Measurements from ENCODE around the gene PRKG1. TPM values are rescaled to one million over a fixed set of nuclear protein-coding genes. Genes with fewer than 3 reads are reported as not detected.

The PRKG1 gene
- total and polyA plus RNA-seq, 2 of the 4 experiments (the other 2 are of a cell fraction), result 3.5 to 18.3 TPM

DNA sequence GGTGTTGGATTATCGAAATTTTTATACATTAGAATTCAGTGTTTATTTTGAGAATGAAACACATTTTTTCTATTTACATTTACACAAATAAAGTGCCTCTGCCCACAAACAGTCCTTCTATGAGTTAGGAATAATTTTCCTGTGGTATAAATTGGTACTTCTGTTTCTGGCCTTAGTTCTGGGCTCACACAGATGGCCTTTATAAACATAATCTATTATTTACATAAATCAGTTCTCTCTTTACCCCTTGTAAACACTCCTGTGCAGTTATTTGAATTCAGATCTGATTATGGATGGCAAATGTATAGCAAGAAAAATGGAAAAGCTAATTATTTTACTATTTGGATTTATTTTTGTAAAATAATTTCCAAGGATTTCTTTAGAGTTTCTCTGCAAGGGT lies 143.2 kb downstream of the PRKG1 start:
- no peaks in the 10 kb centered on the region for H3K36me3 ChIP-seq (ENCODE audit: control insufficient read depth, insufficient read depth, low read length)
- intact Hi-C loops (cut with micrococcal nuclease), result loop anchor here (5.0 kb wide), 1 partner anchor 145 kb away; the partner anchor contains the start of gene PRKG1
- no peak overlapping the region for H3K23ac ChIP-seq (ENCODE audit: low read depth, low read length)
- POLR2A ChIA-PET (ENCODE audit: unreplicated experiment), result no interaction called here
- H3K9me3 ChIP-seq (ENCODE audit: control insufficient read depth, insufficient read depth, low read length), result no peaks in the 10 kb centered on the region
- no peaks in the 10 kb centered on the region for H3K27me3 ChIP-seq (ENCODE audit: control insufficient read depth, insufficient read depth, low read length)
- peak overlapping the region; percentile 85 for H2BK5ac ChIP-seq (ENCODE audit: low read depth, low read length, poor library complexity, severe bottlenecking)
- peaks cover 9 to 22% of the 10 kb centered on the region in 2 experiments; a peak in 3 of 4 replicates for H3K79me1 ChIP-seq (ENCODE audit: low read depth in 1 of 2, low read length in 2 of 2)
- no peak overlapping the region for H3K56ac ChIP-seq (ENCODE audit: extremely low read depth, insufficient read depth, low read length)
- no peak overlapping the region for H4K5ac ChIP-seq (ENCODE audit: low read depth, low read length)
- BruUV-seq (replicated peaks), result no TSS peak
- ATAC-seq (ENCODE audit: low read depth), result peak; percentile 25; the same call in 1 of the 2 replicates
- WGBS, 2 experiments (ENCODE audit: extremely low coverage in 2 of 2, insufficient read length in 1 of 2), result no CpG with 5 or more reads among the region's 1 CpG
- H4K8ac ChIP-seq (ENCODE audit: low read depth in 2 of 2, low read length in 2 of 2), result no peak overlapping the region
- H3K4me1 ChIP-seq (ENCODE audit: control insufficient read depth, insufficient read depth, low read length), result peaks cover 6% of the 10 kb centered on the region
- no peak overlapping the region for H2AK9ac ChIP-seq (replicated peaks; ENCODE audit: low read depth, low read length, poor library complexity)
- no peak overlapping the region for H2AFZ ChIP-seq (replicated peaks; ENCODE audit: low read length, poor library complexity)
- in situ Hi-C loops (cut with MboI; ENCODE audit: low sequenced_read_pairs), result no loop called here
- no peak overlapping the region for H3K14ac ChIP-seq (replicated peaks; ENCODE audit: low read depth, low read length)
- H2BK20ac ChIP-seq (ENCODE audit: low read depth, low read length), result no peak overlapping the region
- H3K27ac ChIP-seq (ENCODE audit: insufficient read depth, low read length), result peak overlapping the region; percentile 35; the same call in 1 of the 2 replicates
- H4K20me1 ChIP-seq (ENCODE audit: insufficient read depth, low read length), result peaks cover 3% of the 10 kb centered on the region; the same call in 1 of the 2 replicates
- TF ChIP-seq RCOR1 (IDR thresholded peaks at IDR 0.05; ENCODE audit: insufficient replicate concordance, low read length), result no peak
- no peak for TF ChIP-seq RFX5 (IDR thresholded peaks at IDR 0.05; ENCODE audit: low read depth, low read length)
- no peak for TF ChIP-seq SMC3 (IDR thresholded peaks at IDR 0.05; ENCODE audit: low read depth, low read length)
- TF ChIP-seq POLR2A (IDR thresholded peaks at IDR 0.05; ENCODE audit: low read depth, low read length), result no peak
- TF ChIP-seq, protein P1, sequence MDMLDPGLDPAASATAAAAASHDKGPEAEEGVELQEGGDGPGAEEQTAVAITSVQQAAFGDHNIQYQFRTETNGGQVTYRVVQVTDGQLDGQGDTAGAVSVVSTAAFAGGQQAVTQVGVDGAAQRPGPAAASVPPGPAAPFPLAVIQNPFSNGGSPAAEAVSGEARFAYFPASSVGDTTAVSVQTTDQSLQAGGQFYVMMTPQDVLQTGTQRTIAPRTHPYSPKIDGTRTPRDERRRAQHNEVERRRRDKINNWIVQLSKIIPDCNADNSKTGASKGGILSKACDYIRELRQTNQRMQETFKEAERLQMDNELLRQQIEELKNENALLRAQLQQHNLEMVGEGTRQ (IDR thresholded peaks at IDR 0.05; ENCODE audit: low read depth, low read length), result no peak
- TF ChIP-seq MXI1 (IDR thresholded peaks at IDR 0.05; ENCODE audit: borderline replicate concordance, low read depth, low read length), result no peak
- TF ChIP-seq NFE2L2 (IDR thresholded peaks at IDR 0.05; ENCODE audit: low read depth, low read length), result no peak
- no peak for TF ChIP-seq BHLHE40 (IDR thresholded peaks at IDR 0.05; ENCODE audit: low read depth, low read length)
- TF ChIP-seq CHD1 (IDR thresholded peaks at IDR 0.05; ENCODE audit: low read depth, low read length), result no peak
- TF ChIP-seq CEBPB (IDR thresholded peaks at IDR 0.05; ENCODE audit: low read depth, low read length), result no peak
- no peak for TF ChIP-seq RAD21 (IDR thresholded peaks at IDR 0.05; ENCODE audit: low read length)
- TF ChIP-seq, protein P2, sequence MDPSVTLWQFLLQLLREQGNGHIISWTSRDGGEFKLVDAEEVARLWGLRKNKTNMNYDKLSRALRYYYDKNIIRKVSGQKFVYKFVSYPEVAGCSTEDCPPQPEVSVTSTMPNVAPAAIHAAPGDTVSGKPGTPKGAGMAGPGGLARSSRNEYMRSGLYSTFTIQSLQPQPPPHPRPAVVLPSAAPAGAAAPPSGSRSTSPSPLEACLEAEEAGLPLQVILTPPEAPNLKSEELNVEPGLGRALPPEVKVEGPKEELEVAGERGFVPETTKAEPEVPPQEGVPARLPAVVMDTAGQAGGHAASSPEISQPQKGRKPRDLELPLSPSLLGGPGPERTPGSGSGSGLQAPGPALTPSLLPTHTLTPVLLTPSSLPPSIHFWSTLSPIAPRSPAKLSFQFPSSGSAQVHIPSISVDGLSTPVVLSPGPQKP (IDR thresholded peaks at IDR 0.05; ENCODE audit: borderline replicate concordance, low read depth, low read length), result no peak
- TF ChIP-seq MAZ (IDR thresholded peaks at IDR 0.05; ENCODE audit: borderline replicate concordance, low read depth, low read length), result no peak
- TF ChIP-seq, protein P3, sequence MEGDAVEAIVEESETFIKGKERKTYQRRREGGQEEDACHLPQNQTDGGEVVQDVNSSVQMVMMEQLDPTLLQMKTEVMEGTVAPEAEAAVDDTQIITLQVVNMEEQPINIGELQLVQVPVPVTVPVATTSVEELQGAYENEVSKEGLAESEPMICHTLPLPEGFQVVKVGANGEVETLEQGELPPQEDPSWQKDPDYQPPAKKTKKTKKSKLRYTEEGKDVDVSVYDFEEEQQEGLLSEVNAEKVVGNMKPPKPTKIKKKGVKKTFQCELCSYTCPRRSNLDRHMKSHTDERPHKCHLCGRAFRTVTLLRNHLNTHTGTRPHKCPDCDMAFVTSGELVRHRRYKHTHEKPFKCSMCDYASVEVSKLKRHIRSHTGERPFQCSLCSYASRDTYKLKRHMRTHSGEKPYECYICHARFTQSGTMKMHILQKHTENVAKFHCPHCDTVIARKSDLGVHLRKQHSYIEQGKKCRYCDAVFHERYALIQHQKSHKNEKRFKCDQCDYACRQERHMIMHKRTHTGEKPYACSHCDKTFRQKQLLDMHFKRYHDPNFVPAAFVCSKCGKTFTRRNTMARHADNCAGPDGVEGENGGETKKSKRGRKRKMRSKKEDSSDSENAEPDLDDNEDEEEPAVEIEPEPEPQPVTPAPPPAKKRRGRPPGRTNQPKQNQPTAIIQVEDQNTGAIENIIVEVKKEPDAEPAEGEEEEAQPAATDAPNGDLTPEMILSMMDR (conservative IDR thresholded peaks at IDR 0.05; ENCODE audit: low read depth, low read length), result no peak
- TF ChIP-seq FOS (IDR thresholded peaks at IDR 0.05; ENCODE audit: low read depth, low read length), result no peak
- no peak for TF ChIP-seq MAFK (IDR thresholded peaks at IDR 0.05; ENCODE audit: low read depth, low read length)
- H3K4ac ChIP-seq (ENCODE audit: low read depth, low read length), result no peak overlapping the region
- H3K4me2 ChIP-seq (ENCODE audit: low read depth, low read length), result no peak overlapping the region; the same call in 1 of the 2 replicates
- peak; percentile 14 for DNase-seq
- no peaks in the 10 kb centered on the region for H3K9me1 ChIP-seq (ENCODE audit: insufficient read depth, low read length)
- H3K4me3 ChIP-seq (ENCODE audit: insufficient read depth, low read depth, low read length), result no peak overlapping the region
- no peak overlapping the region for H2AK5ac ChIP-seq (ENCODE audit: low read depth, low read length)
- CTCF ChIA-PET, result no interaction called here
- no peak overlapping the region for H3K9ac ChIP-seq (ENCODE audit: low read depth, low read length)
- no peak overlapping the region for H2BK15ac ChIP-seq (ENCODE audit: low read depth, low read length)
- H2BK120ac ChIP-seq (ENCODE audit: low read depth, low read length), result 0 out of 2 replicates have a peak overlapping the region, but pooled peaks have one; percentile 25
- dilution Hi-C loops (cut with HindIII; ENCODE audit: low sequenced_read_pairs, unreplicated experiment), result no loop called here
- H3K18ac ChIP-seq (ENCODE audit: low read depth, low read length), result peak overlapping the region; percentile 67; the same call in 1 of the 2 replicates
- no peak overlapping the region for H4K91ac ChIP-seq (ENCODE audit: insufficient read depth, low read depth, low read length)
